HepG2 (cell line): ENCODE measurements around the gene MAP1LC3C. TPM values are rescaled to one million over a fixed set of nuclear protein-coding genes. Genes with fewer than 3 reads are reported as not detected.

ENCODE experiments used
- polyA plus RNA-seq, 8 experiments: library from polyadenylated mRNA; depleted of rRNA in 3 of 8; stranded (reverse) in 7 of 8; unstranded in 1 of 8; fragments of >200 nt; fragmentation: Illumina TruSeq in 4 of 8; extraction: Trizol in 4 of 8; gene quantifications; 2 replicates each; pipeline versions ENCODE4 v1.2.1 to v1.2.3, GENCODE V29; 2011 to 2016; ENCODE audit warnings: low read depth in 4 of 8, missing spikeins in 1 of 8, mixed read lengths in 1 of 8; ENCODE audit not compliant: insufficient read depth in 1 of 8
- total RNA-seq, 5 experiments: library from RNA; depleted of rRNA; stranded (reverse); fragments of >200 nt; fragmentation: Illumina TruSeq; extraction: Trizol; gene quantifications; 2 replicates each; pipeline ENCODE4 v1.2.3, GENCODE V29; 2016; ENCODE audit warnings: low read depth in 1 of 5

MAP1LC3C gene
- total and polyA plus RNA-seq, 2 of the 13 experiments (the other 11 are each of a cell fraction or from before 2014, with no cell fraction given) = not detected

Other genes starting within 250 kb of the MAP1LC3C start
- gene EXO1, start 150.9 kb downstream of the MAP1LC3C start, total RNA-seq (2016; rRNA removed; fragmentation: Illumina TruSeq; extraction: Trizol) = 26.1 and 35.6 TPM in 2 replicates
- gene EXO1, start 150.9 kb downstream of the MAP1LC3C start, polyA plus RNA-seq (2011; rRNA removed) = 1.6 and 3.2 TPM in 2 replicates
- gene BECN2, start 41.3 kb downstream of the MAP1LC3C start, total RNA-seq (2016; rRNA removed; fragmentation: Illumina TruSeq; extraction: Trizol) = not detected in 2 replicates
- 0.07 TPM in 1 of 2 replicates, not detected in the other for gene BECN2, start 41.3 kb downstream of the MAP1LC3C start, polyA plus RNA-seq (2011; rRNA removed)